K562 (cell line): ENCODE data around the gene BOLA1. TPM values are rescaled to one million over a fixed set of nuclear protein-coding genes. Genes with fewer than 3 reads are reported as not detected.

Experiments
- AFF1 ChIP-seq, 2 experiments: fragments of 450-650 bp; IDR thresholded peaks; 2 replicates each; pipeline ENCODE4 v1.6.1; 2018; ENCODE audit warnings: mild to moderate bottlenecking in 2 of 2, low read depth in 1 of 2; ENCODE audit not compliant: partially characterized antibody in 2 of 2
- IRF1 ChIP-seq: sonication (generic); formaldehyde crosslinking; IDR thresholded peaks from 2 replicates; pipeline ENCODE4 v1.8.0; 2022; ENCODE audit warnings: missing genetic modification reagents, mild to moderate bottlenecking, borderline replicate concordance
- KLF10 ChIP-seq: fragments of 250-450 bp; sonication (Bioruptor Pico); IDR thresholded peaks from 2 replicates; pipeline ENCODE4 v1.6.1; 2021; ENCODE audit warnings: matching md5 sums
- NKRF ChIP-seq: fragments of 450-650 bp; IDR thresholded peaks from 2 replicates; pipeline ENCODE4 v1.6.1; 2016; ENCODE audit warnings: borderline replicate concordance
- PHTF2 ChIP-seq: fragments of 250-450 bp; sonication (Bioruptor Pico); IDR thresholded peaks from 2 replicates; pipeline ENCODE4 v1.5.0; 2021; ENCODE audit warnings: mild to moderate bottlenecking
- POU5F1 ChIP-seq: fragments of 150-350 bp; IDR thresholded peaks from 2 replicates; pipeline ENCODE4 v1.6.1; 2014; ENCODE audit warnings: borderline replicate concordance, low read length, low read depth, mild to moderate bottlenecking; ENCODE audit not compliant: partially characterized antibody
- PYGO2 ChIP-seq: fragments of 450-650 bp; IDR thresholded peaks from 2 replicates; pipeline ENCODE4 v1.6.1; 2016; ENCODE audit warnings: mild to moderate bottlenecking, missing genetic modification characterization, moderate library complexity, missing compliant biosample characterization
- SMARCA4 ChIP-seq: fragments of 450-650 bp; IDR thresholded peaks from 2 replicates; pipeline ENCODE4 v1.6.1; 2016
- TAF1 ChIP-seq: IDR thresholded peaks from 2 replicates; pipeline ENCODE4 v1.6.1; 2011; ENCODE audit warnings: mild to moderate bottlenecking, low read length, moderate library complexity; ENCODE audit not compliant: insufficient read depth, control insufficient read depth, severe bottlenecking; ENCODE audit errors: extremely low read depth
- USF1 ChIP-seq: sonication (generic); formaldehyde crosslinking; IDR thresholded peaks from 2 replicates; pipeline ENCODE4 v1.9.0; 2022; ENCODE audit warnings: mild to moderate bottlenecking, missing genetic modification reagents
- ZNF143 ChIP-seq: sonication (generic); formaldehyde crosslinking; IDR thresholded peaks from 2 replicates; pipeline ENCODE4 v1.9.0; 2022; ENCODE audit warnings: mild to moderate bottlenecking, missing genetic modification reagents
- ZNF324 ChIP-seq: fragments of 250-450 bp; sonication (Bioruptor Pico); IDR thresholded peaks from 2 replicates; pipeline ENCODE4 v1.4.0; 2020; ENCODE audit warnings: mild to moderate bottlenecking
- ZSCAN32 ChIP-seq: fragments of 450-650 bp; formaldehyde crosslinking; IDR thresholded peaks from 2 replicates; pipeline ENCODE4 v1.4.0; 2020; ENCODE audit warnings: mild to moderate bottlenecking, moderate library complexity
- polyA plus RNA-seq, 8 experiments: library from polyadenylated mRNA; depleted of rRNA in 4 of 8; stranded (reverse) in 5 of 8; unstranded in 3 of 8; fragments of >200 nt; fragmentation: Nextera tagmentation in 2 of 8; fragmentation: Illumina TruSeq in 1 of 8; extraction: Ambion mirVana in 2 of 8; extraction: Trizol in 1 of 8; gene quantifications; 2 replicates each; pipeline versions ENCODE4 v1.2.1 to v1.2.3, GENCODE V29; 2011 to 2014; ENCODE audit warnings: inconsistent platforms in 1 of 8, missing spikeins in 1 of 8
- total RNA-seq, 7 experiments: library from RNA; depleted of rRNA in 6 of 7; stranded (reverse); fragments of >200 nt in 6 of 7; fragmentation: Illumina TruSeq in 2 of 7; extraction: Trizol in 2 of 7; gene quantifications; 2 replicates each; pipeline versions ENCODE4 v1.2.1 to v1.2.3, GENCODE V29; 2011 to 2021; ENCODE audit warnings: low replicate concordance in 1 of 7
- TF ChIP-seq, protein P1 (sequence below): sonication (generic); formaldehyde crosslinking; IDR thresholded peaks from 2 replicates; pipeline ENCODE4 v1.4.0; 2020; ENCODE audit warnings: mild to moderate bottlenecking, missing genetic modification reagents
- TF ChIP-seq, protein P2 (sequence below), 2 experiments: fragments of 450-650 bp in 1 of 2; sonication (generic) in 1 of 2; formaldehyde crosslinking in 1 of 2; IDR thresholded peaks in 1 of 2; conservative IDR thresholded peaks in 1 of 2; 2 replicates each; pipeline versions ENCODE4 v1.6.1 to v1.8.1; 2016 to 2023; ENCODE audit warnings: mild to moderate bottlenecking in 2 of 2, moderate library complexity in 2 of 2, inconsistent platforms in 1 of 2, missing genetic modification reagents in 1 of 2

Gene BOLA1
- total and polyA plus RNA-seq, 9 of the 15 experiments (the other 6 are each of a cell fraction or from before 2014, with no cell fraction given) = 0.18 to 1.2 (median 0.40) TPM; not detected in 2

DNA sequence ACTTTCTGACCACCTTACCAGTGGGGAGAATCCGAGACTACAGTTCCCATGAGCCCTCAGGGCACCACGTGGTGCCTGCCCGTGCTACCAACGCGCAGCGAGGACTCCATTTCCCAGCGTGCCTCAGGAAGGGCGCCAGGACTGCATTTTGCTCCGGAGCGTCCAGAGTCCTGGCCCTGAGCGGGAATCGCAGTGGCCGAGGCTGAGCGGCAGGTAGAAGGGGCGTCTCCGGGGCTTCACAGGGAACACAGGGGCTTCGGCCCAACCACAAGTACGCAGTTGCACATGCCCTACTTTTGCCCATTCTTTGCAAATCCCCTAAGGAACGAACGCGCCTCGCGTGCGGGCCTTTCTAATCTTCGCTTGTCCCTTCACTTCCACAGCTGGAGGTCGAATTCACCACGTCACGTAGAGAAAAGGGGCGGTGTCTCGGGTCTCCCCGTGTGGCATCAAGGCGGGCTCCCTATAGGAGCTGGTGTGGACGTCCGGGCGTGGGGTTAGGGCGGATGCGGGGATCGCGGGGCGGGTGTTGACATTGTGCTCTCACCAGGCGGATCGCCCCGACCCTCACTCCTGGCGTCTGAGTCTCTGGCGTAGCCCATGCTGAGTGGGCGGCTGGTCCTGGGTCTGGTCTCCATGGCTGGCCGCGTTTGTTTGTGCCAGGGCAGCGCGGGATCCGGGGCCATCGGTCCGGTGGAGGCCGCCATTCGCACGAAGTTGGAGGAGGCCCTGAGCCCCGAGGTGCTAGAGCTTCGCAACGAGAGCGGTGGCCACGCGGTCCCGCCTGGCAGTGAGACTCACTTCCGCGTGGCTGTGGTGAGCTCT, at the start of gene BOLA1 (continued):
- TF ChIP-seq TAF1 = no peak
- TF ChIP-seq POU5F1 = no peak
- TF ChIP-seq, protein P1, sequence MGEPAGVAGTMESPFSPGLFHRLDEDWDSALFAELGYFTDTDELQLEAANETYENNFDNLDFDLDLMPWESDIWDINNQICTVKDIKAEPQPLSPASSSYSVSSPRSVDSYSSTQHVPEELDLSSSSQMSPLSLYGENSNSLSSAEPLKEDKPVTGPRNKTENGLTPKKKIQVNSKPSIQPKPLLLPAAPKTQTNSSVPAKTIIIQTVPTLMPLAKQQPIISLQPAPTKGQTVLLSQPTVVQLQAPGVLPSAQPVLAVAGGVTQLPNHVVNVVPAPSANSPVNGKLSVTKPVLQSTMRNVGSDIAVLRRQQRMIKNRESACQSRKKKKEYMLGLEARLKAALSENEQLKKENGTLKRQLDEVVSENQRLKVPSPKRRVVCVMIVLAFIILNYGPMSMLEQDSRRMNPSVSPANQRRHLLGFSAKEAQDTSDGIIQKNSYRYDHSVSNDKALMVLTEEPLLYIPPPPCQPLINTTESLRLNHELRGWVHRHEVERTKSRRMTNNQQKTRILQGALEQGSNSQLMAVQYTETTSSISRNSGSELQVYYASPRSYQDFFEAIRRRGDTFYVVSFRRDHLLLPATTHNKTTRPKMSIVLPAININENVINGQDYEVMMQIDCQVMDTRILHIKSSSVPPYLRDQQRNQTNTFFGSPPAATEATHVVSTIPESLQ = no peak
- TF ChIP-seq IRF1 (CRISPR knock-in tag) = no peak
- TF ChIP-seq, protein P2, sequence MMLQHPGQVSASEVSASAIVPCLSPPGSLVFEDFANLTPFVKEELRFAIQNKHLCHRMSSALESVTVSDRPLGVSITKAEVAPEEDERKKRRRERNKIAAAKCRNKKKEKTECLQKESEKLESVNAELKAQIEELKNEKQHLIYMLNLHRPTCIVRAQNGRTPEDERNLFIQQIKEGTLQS (IDR thresholded peaks at IDR 0.05) = no peak
- TF ChIP-seq, protein P2 (CRISPR knock-in tag; conservative IDR thresholded peaks at IDR 0.05) = no peak
- no peak for TF ChIP-seq PYGO2
- TF ChIP-seq ZNF324 (CRISPR knock-in tag) = no peak
- no peak for TF ChIP-seq ZSCAN32 (CRISPR knock-in tag)
- TF ChIP-seq USF1 = peak; percentile 74
- no peak for TF ChIP-seq NKRF
- no peak for TF ChIP-seq KLF10 (CRISPR knock-in tag)
- TF ChIP-seq PHTF2 (CRISPR knock-in tag) = no peak
- TF ChIP-seq ZNF143 (CRISPR knock-in tag) = peak; percentile 68
- TF ChIP-seq AFF1 (IDR thresholded peaks at IDR 0.05; ENCODE audit: low read depth in 1 of 2, partially characterized antibody in 2 of 2) = peak in 1 of 2 experiments; percentile 87
- no peak for TF ChIP-seq SMARCA4
